Stimulated activated CD4-positive, alpha-beta T cell treated with anti-CD3 and anti-CD28 coated beads, Interleukin-1b, Interleukin-23, amount 100 ng/mL, for 24 hours (primary cell): ENCODE data around the gene ZFR2.
A peak's percentile ranks its signal among the peaks of the same experiment; 100 is the strongest.
"Not testable (repeated sequence)": the region's sequence is repeated elsewhere in the genome, so short reads cannot be mapped to it uniquely, and the experiment has no call there.

ENCODE experiments used
- DNase-seq, 4 experiments: peaks; one replicate each; pipeline ENCODE4 v3.0.0-alpha.2; 2020; ENCODE audit warnings: low read depth in 4 of 4, low spot score in 1 of 4

ZFR2 gene

GRCh38 chr19:3816566-3817218 lies 52.1 kb downstream of the ZFR2 start:
- no peak for DNase-seq

GRCh38 chr19:3816148-3816547 lies 52.7 kb downstream of the ZFR2 start:
- not testable (repeated sequence) for DNase-seq

GRCh38 chr19:3814648-3815047 lies 54.2 kb downstream of the ZFR2 start:
- DNase-seq = no peak

- no peak for DNase-seq
Measured at GRCh38 chr19:3813473-3814392, 55.1 kb downstream of the ZFR2 start.

- DNase-seq = no peak
Measured at GRCh38 chr19:3810708-3811355, 58.0 kb downstream of the ZFR2 start.

GRCh38 chr19:3809881-3810707 lies 58.7 kb downstream of the ZFR2 start:
- DNase-seq = no peak

- no peak for DNase-seq
Measured at GRCh38 chr19:3808420-3809143, 60.3 kb downstream of the ZFR2 start.

- DNase-seq = no peak
Measured at GRCh38 chr19:3807574-3808354, 61.1 kb downstream of the ZFR2 start.

- no peak for DNase-seq
Measured at GRCh38 chr19:3807131-3807480, 61.7 kb downstream of the ZFR2 start.

GRCh38 chr19:3805859-3806258 lies 63.0 kb downstream of the ZFR2 start:
- DNase-seq = no peak

- no peak for DNase-seq
Measured at GRCh38 chr19:3804429-3804828, 64.4 kb downstream of the ZFR2 start.

- DNase-seq = no peak
Measured at GRCh38 chr19:3803986-3804385, 64.9 kb downstream of the ZFR2 start.

GRCh38 chr19:3803114-3803888 lies 65.5 kb downstream of the ZFR2 start:
- no peak for DNase-seq

- DNase-seq = peak in 2 of 4 experiments; percentile 41 to 56
Measured at GRCh38 chr19:3801412-3802096, 67.3 kb downstream of the ZFR2 start.

- DNase-seq = no peak
Measured at GRCh38 chr19:3800996-3801395, 67.8 kb downstream of the ZFR2 start.

GRCh38 chr19:3798137-3798536 lies 70.7 kb downstream of the ZFR2 start:
- DNase-seq = no peak

GRCh38 chr19:3796358-3796757 lies 72.5 kb downstream of the ZFR2 start:
- DNase-seq = no peak

GRCh38 chr19:3793799-3794198 lies 75.0 kb downstream of the ZFR2 start:
- DNase-seq = no peak
